ENCODE data around the gene PIEZO1. TPM values are rescaled to one million over a fixed set of nuclear protein-coding genes. Genes with fewer than 3 reads are reported as not detected.
A peak's percentile ranks its signal among the peaks of the same experiment; 100 is the strongest.

PIEZO1 gene
- total RNA-seq, 1 experiment from 2014 or later = 391 TPM

DNA sequence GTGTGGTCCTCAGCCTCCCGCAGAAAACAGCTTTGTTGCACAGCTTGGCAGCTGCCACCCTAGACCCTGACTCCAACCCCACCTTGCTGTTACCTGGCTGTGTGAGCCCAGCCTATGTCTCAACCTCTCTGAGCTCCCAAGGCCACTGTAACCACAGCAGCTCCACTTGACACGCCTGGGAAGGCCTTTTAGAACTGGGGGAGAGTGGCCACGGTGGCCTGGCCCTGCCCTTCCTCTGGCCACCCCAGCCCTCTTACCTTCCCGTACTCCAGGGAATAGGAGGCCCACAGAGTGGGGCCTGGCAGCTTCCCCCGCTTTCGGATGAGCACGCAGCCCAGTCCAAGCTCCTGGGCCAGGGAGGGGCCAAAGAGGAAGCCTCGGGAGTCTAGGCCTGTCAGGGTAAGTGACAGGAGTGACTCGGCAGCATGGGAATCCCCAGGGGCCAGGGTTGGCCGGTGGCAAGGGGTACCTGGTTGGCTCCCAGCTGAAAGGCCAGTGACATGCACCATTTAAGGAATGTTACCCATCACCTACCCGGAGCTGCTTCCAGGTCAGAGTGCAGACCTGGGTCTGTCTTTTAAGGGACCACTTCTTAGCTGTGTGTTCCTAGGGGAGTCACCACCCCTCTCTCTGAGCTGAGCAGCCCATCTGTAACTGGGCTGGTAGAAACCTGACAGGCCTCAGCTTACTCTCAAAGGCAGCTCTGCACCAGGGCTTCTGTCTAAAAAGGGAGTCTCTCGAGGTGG is 25.3 kb upstream of the PIEZO1 start:
- no peak for TF ChIP-seq EZH2 (IDR thresholded peaks at IDR 0.05; ENCODE audit: low read depth)
- TF ChIP-seq, protein P1, sequence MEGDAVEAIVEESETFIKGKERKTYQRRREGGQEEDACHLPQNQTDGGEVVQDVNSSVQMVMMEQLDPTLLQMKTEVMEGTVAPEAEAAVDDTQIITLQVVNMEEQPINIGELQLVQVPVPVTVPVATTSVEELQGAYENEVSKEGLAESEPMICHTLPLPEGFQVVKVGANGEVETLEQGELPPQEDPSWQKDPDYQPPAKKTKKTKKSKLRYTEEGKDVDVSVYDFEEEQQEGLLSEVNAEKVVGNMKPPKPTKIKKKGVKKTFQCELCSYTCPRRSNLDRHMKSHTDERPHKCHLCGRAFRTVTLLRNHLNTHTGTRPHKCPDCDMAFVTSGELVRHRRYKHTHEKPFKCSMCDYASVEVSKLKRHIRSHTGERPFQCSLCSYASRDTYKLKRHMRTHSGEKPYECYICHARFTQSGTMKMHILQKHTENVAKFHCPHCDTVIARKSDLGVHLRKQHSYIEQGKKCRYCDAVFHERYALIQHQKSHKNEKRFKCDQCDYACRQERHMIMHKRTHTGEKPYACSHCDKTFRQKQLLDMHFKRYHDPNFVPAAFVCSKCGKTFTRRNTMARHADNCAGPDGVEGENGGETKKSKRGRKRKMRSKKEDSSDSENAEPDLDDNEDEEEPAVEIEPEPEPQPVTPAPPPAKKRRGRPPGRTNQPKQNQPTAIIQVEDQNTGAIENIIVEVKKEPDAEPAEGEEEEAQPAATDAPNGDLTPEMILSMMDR (conservative IDR thresholded peaks at IDR 0.05) = no peak
- ChIA-PET POLR2A (ENCODE audit: unreplicated experiment) (interaction anchor here (0.6 to 0.8 kb wide), 4 partner anchors 49 to 88 kb away, joined by 3 to 5 read pairs (median 4); no protein-coding TSS in a partner anchor), CTCF (interaction anchor here (1.8 kb wide), 1 partner anchor 73 kb away, joined by 12 read pairs; no protein-coding TSS in a partner anchor)

DNA sequence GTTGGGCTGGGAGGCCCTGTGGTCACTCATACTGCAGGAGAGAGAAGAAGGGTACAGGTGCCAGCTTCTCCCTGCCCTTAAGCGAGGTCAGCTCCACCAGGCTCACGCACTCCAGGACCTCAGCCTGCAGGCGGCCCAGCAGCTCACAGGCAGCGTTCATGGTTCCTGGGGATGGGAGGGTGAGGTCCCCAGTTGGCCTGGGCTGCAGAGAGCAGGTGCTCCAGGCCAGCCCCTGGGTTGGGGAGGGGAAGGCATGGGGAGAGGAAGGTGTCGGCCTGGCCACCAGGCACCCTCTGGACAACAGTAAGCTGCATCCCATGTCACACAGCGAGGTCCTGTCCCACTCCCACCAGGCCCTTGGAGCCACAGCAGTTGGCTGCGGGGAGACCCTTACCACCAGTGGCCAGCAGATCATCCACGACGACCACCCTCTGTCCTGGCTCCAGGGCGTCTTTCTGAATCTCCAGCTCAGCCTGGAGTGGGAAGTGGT is 24.7 kb upstream of the PIEZO1 start:
- intact Hi-C loops (cut with micrococcal nuclease; ENCODE audit: unreplicated experiment) = loop anchor here (5.0 kb wide), 1 partner anchor 122 kb away; the partner anchor contains the start of gene SNAI3
- Histone ChIP-seq H3K9me2 (ENCODE audit: insufficient read depth) (no peaks in the 10 kb centered on the region), H3K4me1 (replicated peaks; ENCODE audit: insufficient read depth) (peaks cover 20% of the 10 kb centered on the region; the same call in 1 of the 2 replicates), H3K27ac (no peak overlapping the region), H3K4me2 (peak overlapping the region; percentile 90), H4K20me1 (ENCODE audit: insufficient read depth) (peaks cover 40% of the 10 kb centered on the region), H3K4me3 (peak overlapping the region; percentile 91; the same call in 1 of the 2 replicates), H3K27me3 (ENCODE audit: insufficient read depth, low read depth) (no peaks in the 10 kb centered on the region), H3K36me3 (ENCODE audit: low read depth) (peaks cover 11% of the 10 kb centered on the region; the same call in 1 of the 2 replicates), H3F3A (ENCODE audit: insufficient read depth, low read depth) (peaks cover 75% of the 10 kb centered on the region), H3K79me2 (ENCODE audit: low read depth) (peaks cover 44% of the 10 kb centered on the region), H3K9me3 (ENCODE audit: insufficient read depth, low read depth) (no peaks in the 10 kb centered on the region), H2AFZ (no peak overlapping the region)
- peak in 1 of 2 experiments; percentile 45 for DNase-seq
- TF ChIP-seq EZH2 (IDR thresholded peaks at IDR 0.05; ENCODE audit: low read depth) = no peak
- TF ChIP-seq, protein P1 (conservative IDR thresholded peaks at IDR 0.05) = no peak
- CTCF ChIA-PET = interaction anchor here (1.8 kb wide), 1 partner anchor 72 kb away, joined by 12 read pairs; no protein-coding TSS in a partner anchor
- no TSS peak for BruUV-seq (replicated peaks)
- POLR2A ChIA-PET (ENCODE audit: unreplicated experiment) = no interaction called here

More for the DNA sequence above, 25.3 kb upstream of the PIEZO1 start:
- H3K36me3 ChIP-seq (ENCODE audit: low read depth) = peaks cover 11% of the 10 kb centered on the region; the same call in 1 of the 2 replicates
- H3F3A ChIP-seq (ENCODE audit: insufficient read depth, low read depth) = peaks cover 73% of the 10 kb centered on the region
- H3K9me3 ChIP-seq (ENCODE audit: insufficient read depth, low read depth) = no peaks in the 10 kb centered on the region
- peaks cover 38% of the 10 kb centered on the region for H3K79me2 ChIP-seq (ENCODE audit: low read depth)
- peak overlapping the region; percentile 91 for H3K4me3 ChIP-seq
- no peaks in the 10 kb centered on the region for H3K27me3 ChIP-seq (ENCODE audit: insufficient read depth, low read depth)
- peaks cover 40% of the 10 kb centered on the region for H4K20me1 ChIP-seq (ENCODE audit: insufficient read depth)
- 0 out of 2 replicates have a peak overlapping the region, but pooled peaks have one; percentile 78 for H3K27ac ChIP-seq
- DNase-seq = peak; percentile 40 to 52
- no peak overlapping the region for H2AFZ ChIP-seq
- H3K4me1 ChIP-seq (replicated peaks; ENCODE audit: insufficient read depth) = peaks cover 16% of the 10 kb centered on the region; the same call in 1 of the 2 replicates
- H3K4me2 ChIP-seq = peak overlapping the region; percentile 90
- intact Hi-C loops (cut with micrococcal nuclease; ENCODE audit: unreplicated experiment) = loop anchor here (5.0 kb wide), 1 partner anchor 123 kb away; the partner anchor contains the start of gene SNAI3
- no peaks in the 10 kb centered on the region for H3K9me2 ChIP-seq (ENCODE audit: insufficient read depth)
- BruUV-seq (replicated peaks) = no TSS peak

DNA sequence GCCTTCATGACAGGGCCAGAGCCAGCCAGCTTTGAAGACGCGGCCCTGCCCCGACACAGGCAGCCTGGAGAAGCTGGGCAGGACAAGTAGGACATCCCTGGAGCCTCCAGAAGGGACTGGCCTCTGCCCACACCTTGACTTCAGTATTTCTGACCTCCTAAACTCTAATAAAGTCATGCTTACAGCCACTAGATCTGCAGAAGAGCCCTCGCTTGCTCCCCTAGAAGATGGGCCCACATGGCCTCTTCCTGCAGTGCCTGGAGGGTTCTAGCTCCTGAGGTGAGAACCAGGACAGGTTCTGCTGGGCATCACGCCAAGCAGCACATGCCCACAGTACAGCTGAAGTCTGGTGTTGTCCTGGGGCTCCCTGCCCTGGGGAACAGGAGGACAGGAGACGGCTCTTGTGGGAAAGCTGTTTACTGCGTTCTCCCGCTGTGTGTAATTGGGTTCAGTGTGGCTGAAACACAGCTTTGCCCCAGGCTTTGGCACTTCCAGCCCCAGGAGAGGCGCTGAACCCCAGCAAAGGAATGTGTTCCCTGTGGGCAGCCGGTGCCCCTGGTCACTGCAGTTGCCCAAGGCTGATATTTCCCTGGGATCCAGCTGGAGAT is 24.2 kb upstream of the PIEZO1 start:
- intact Hi-C loops (cut with micrococcal nuclease; ENCODE audit: unreplicated experiment) = no loop called here
- TF ChIP-seq EZH2 (IDR thresholded peaks at IDR 0.05; ENCODE audit: low read depth) = no peak
- TF ChIP-seq, protein P1 (conservative IDR thresholded peaks at IDR 0.05) = no peak
- H3K4me1 ChIP-seq (replicated peaks; ENCODE audit: insufficient read depth) = peaks cover 24% of the 10 kb centered on the region; the same call in 1 of the 2 replicates
- ChIA-PET POLR2A (ENCODE audit: unreplicated experiment) (interaction anchor here (0.5 kb wide), 1 partner anchor 50 kb away, joined by 3 read pairs; no protein-coding TSS in a partner anchor), CTCF (interaction anchor here (0.7 kb wide), 1 partner anchor 71 kb away, joined by 3 read pairs; no protein-coding TSS in a partner anchor)
- peaks cover 49% of the 10 kb centered on the region for H3K79me2 ChIP-seq (ENCODE audit: low read depth)
- H3K27me3 ChIP-seq (ENCODE audit: insufficient read depth, low read depth) = no peaks in the 10 kb centered on the region
- DNase-seq = peak; percentile 28 to 51
- H3K27ac ChIP-seq = no peak overlapping the region
- H2AFZ ChIP-seq = no peak overlapping the region
- peaks cover 40% of the 10 kb centered on the region for H4K20me1 ChIP-seq (ENCODE audit: insufficient read depth)
- H3F3A ChIP-seq (ENCODE audit: insufficient read depth, low read depth) = peaks cover 78% of the 10 kb centered on the region
- no peaks in the 10 kb centered on the region for H3K9me3 ChIP-seq (ENCODE audit: insufficient read depth, low read depth)
- BruUV-seq (replicated peaks) = no TSS peak
- no peak overlapping the region for H3K4me3 ChIP-seq
- H3K36me3 ChIP-seq (ENCODE audit: low read depth) = peaks cover 11% of the 10 kb centered on the region; the same call in 1 of the 2 replicates
- H3K4me2 ChIP-seq = no peak overlapping the region
- no peaks in the 10 kb centered on the region for H3K9me2 ChIP-seq (ENCODE audit: insufficient read depth)

Data from PC-9 (cell line).